HepG2 (cell line): ENCODE measurements around the gene ARIH1. TPM values are rescaled to one million over a fixed set of nuclear protein-coding genes. Genes with fewer than 3 reads are reported as not detected.

Experiments used
- ATAC-seq: fragments of 200-7000 bp; cut with Tn5 transposase; 3 replicates; pipeline ENCODE4 v1.9.1; 2020; ENCODE audit warnings: mild to moderate bottlenecking, moderate library complexity
- BruUV-seq: library from RNA; stranded (reverse); fragments of 400-500 nt; replicated peaks from 2 replicates; lab custom pipeline; 2021; lab: Mats Ljungman, UMichigan
- CTCF ChIA-PET: fragments of 300-600 bp; formaldehyde crosslinking; extraction: SDS; loops from one replicate; lab custom pipeline; 2021; ENCODE audit warnings: low total read pairs, inconsistent platforms, low intra/inter-chr PET ratio; lab: Yijun Ruan, JAX
- POLR2A ChIA-PET: fragments of 350-600 bp; sonication (Branson Sonifier 250); formaldehyde crosslinking; loops from one replicate; lab custom pipeline; 2020; ENCODE audit warnings: antibody characterized with exemption, inconsistent platforms; lab: Yijun Ruan, JAX
- DNase-seq: peaks from one replicate; pipeline ENCODE4 v3.0.0-alpha.2; 2015; ENCODE audit warnings: low spot score
- FAIRE-seq: peaks from 3 replicates; lab custom pipeline; 2011; peaks lifted over from hg19 to GRCh38; lab: Jason Lieb, UNC
- H2AFZ ChIP-seq: one replicate; pipeline ENCODE4 v1.6.1; 2011; ENCODE audit warnings: low read length, inconsistent platforms
- H3K27ac ChIP-seq: fragments of 300-600 bp; 3 replicates; pipeline ENCODE4 v1.8.0; 2011; ENCODE audit warnings: mixed run types, mild to moderate bottlenecking, mixed read lengths, low read length, inconsistent platforms; ENCODE audit not compliant: insufficient read depth; ENCODE audit errors: extremely low read length
- H3K27me3 ChIP-seq, 2 experiments: fragments of 200-600 bp in 1 of 2; 2 replicates in 1 of 2; 3 replicates in 1 of 2; pipeline versions ENCODE4 v1.6.0 to v1.8.0; 2011; ENCODE audit warnings: low read length in 2 of 2, mild to moderate bottlenecking in 2 of 2, moderate library complexity in 2 of 2, inconsistent platforms in 1 of 2; ENCODE audit not compliant: insufficient read depth in 2 of 2, control insufficient read depth in 1 of 2
- H3K36me3 ChIP-seq, 2 experiments: fragments of 200-600 bp in 1 of 2; replicated peaks in 1 of 2; 2 replicates in 1 of 2; 3 replicates in 1 of 2; pipeline versions ENCODE4 v1.5.1 to v1.8.0; 2011; ENCODE audit warnings: low read length in 2 of 2, inconsistent platforms in 1 of 2; ENCODE audit not compliant: insufficient read depth in 2 of 2, control insufficient read depth in 1 of 2
- H3K4me1 ChIP-seq: 2 replicates; pipeline ENCODE4 v1.5.1; 2012; ENCODE audit warnings: low read length, inconsistent platforms; ENCODE audit not compliant: insufficient read depth
- H3K4me2 ChIP-seq: 2 replicates; pipeline ENCODE4 v1.6.0; 2011; ENCODE audit warnings: low read depth, low read length, inconsistent platforms
- H3K4me3 ChIP-seq, 3 experiments: fragments of 200-600 bp in 1 of 3; sonication (generic), shearing (Covaris generic) in 1 of 3; replicated peaks in 1 of 3; 2 replicates each; pipeline ENCODE4 v1.5.1; 2011 to 2016; ENCODE audit warnings: low read length in 3 of 3, inconsistent platforms in 2 of 3, low read depth in 2 of 3, mild to moderate bottlenecking in 2 of 3, control low read depth in 1 of 3, mixed read lengths in 1 of 3; ENCODE audit not compliant: insufficient read depth in 1 of 3
- H3K79me2 ChIP-seq: one replicate; pipeline ENCODE4 v1.6.1; 2011; ENCODE audit warnings: low read length, inconsistent platforms; ENCODE audit not compliant: insufficient read depth
- H3K9ac ChIP-seq: 2 replicates; pipeline ENCODE4 v1.6.0; 2011; ENCODE audit warnings: mild to moderate bottlenecking, low read depth, low read length, inconsistent platforms; ENCODE audit not compliant: insufficient read depth
- H3K9me3 ChIP-seq: 2 replicates; pipeline ENCODE4 v1.5.1; 2012; ENCODE audit warnings: mild to moderate bottlenecking, low read length
- H4K20me1 ChIP-seq: 2 replicates; pipeline ENCODE4 v1.6.0; 2011; ENCODE audit warnings: inconsistent platforms, mild to moderate bottlenecking, low read length, moderate library complexity; ENCODE audit not compliant: insufficient read depth
- RELA ChIP-seq: sonication (generic); formaldehyde crosslinking; IDR thresholded peaks from 2 replicates; pipeline ENCODE4 v1.4.0; 2020; ENCODE audit warnings: missing genetic modification reagents
- RFXANK ChIP-seq: IDR thresholded peaks from 2 replicates; pipeline ENCODE4 v1.6.1; 2016
- SOX13 ChIP-seq, 3 experiments: fragments of 450-650 bp in 1 of 3; sonication (generic) in 1 of 3; formaldehyde crosslinking in 1 of 3; IDR thresholded peaks in 2 of 3; conservative IDR thresholded peaks in 1 of 3; 2 replicates each; pipeline versions ENCODE4 v1.5.0 to v1.6.1; 2016 to 2020; ENCODE audit warnings: antibody characterized with exemption in 1 of 3, mild to moderate bottlenecking in 1 of 3, missing compliant biosample characterization in 1 of 3, missing genetic modification reagents in 1 of 3, moderate library complexity in 1 of 3
- SOX5 ChIP-seq: IDR thresholded peaks from 2 replicates; pipeline ENCODE4 v1.6.1; 2016; ENCODE audit warnings: borderline replicate concordance
- ZNF121 ChIP-seq: sonication (generic); formaldehyde crosslinking; IDR thresholded peaks from 2 replicates; pipeline ENCODE4 v1.5.0; 2020; ENCODE audit warnings: mild to moderate bottlenecking, missing genetic modification reagents
- ZNF382 ChIP-seq: sonication (generic); formaldehyde crosslinking; IDR thresholded peaks from 2 replicates; pipeline ENCODE4 v1.5.0; 2020; ENCODE audit warnings: missing genetic modification reagents, mild to moderate bottlenecking, borderline replicate concordance
- ZNF75D ChIP-seq: sonication (generic); formaldehyde crosslinking; IDR thresholded peaks from 2 replicates; pipeline ENCODE4 v1.8.1; 2023; ENCODE audit warnings: missing genetic modification reagents, mild to moderate bottlenecking, borderline replicate concordance
- WGBS: methylation state at CpG from one replicate; pipeline ENCODE4 v1.1.6; 2017; ENCODE audit warnings: low lambda C conversion rate; 5-methylcytosine and 5-hydroxymethylcytosine counted together
- in situ Hi-C: cut with HindIII; loops from 2 replicates; pipeline ENCODE4 v1.10.0; 2017; ENCODE audit warnings: low pct_unique_long_range_greater_than_20kb; ENCODE audit not compliant: extremely low pct_ligation_motif_present
- intact Hi-C: fragments of 100-400 bp; cut with micrococcal nuclease; formaldehyde crosslinking; loops from one replicate; pipeline ENCODE4 v1.10.0; 2022; ENCODE audit not compliant: unreplicated experiment
- polyA plus RNA-seq, 8 experiments: library from polyadenylated mRNA; depleted of rRNA in 3 of 8; stranded (reverse) in 7 of 8; unstranded in 1 of 8; fragments of >200 nt; fragmentation: Illumina TruSeq in 4 of 8; extraction: Trizol in 4 of 8; gene quantifications; 2 replicates each; pipeline versions ENCODE4 v1.2.1 to v1.2.3, GENCODE V29; 2011 to 2016; ENCODE audit warnings: low read depth in 4 of 8, missing spikeins in 1 of 8, mixed read lengths in 1 of 8; ENCODE audit not compliant: insufficient read depth in 1 of 8
- total RNA-seq, 5 experiments: library from RNA; depleted of rRNA; stranded (reverse); fragments of >200 nt; fragmentation: Illumina TruSeq; extraction: Trizol; gene quantifications; 2 replicates each; pipeline ENCODE4 v1.2.3, GENCODE V29; 2016; ENCODE audit warnings: low read depth in 1 of 5
- TF ChIP-seq, protein P1 (sequence below): sonication (generic); formaldehyde crosslinking; IDR thresholded peaks from 2 replicates; pipeline ENCODE4 v1.5.0; 2020; ENCODE audit warnings: mild to moderate bottlenecking, missing genetic modification reagents

Gene ARIH1
- total and polyA plus RNA-seq, 2 of the 13 experiments (the other 11 are each of a cell fraction or from before 2014, with no cell fraction given), result 38.8 to 59.8 TPM

GRCh38 chr15:72554471-72555425 lies 80.6 kb downstream of the ARIH1 start:
- no peak overlapping the region for H3K9ac ChIP-seq
- H3K9me3 ChIP-seq, result no peaks in the 10 kb centered on the region
- POLR2A ChIA-PET, result no interaction called here
- CTCF ChIA-PET, result no interaction called here
- WGBS, result 94% methylated on average over 8 of the region's 8 CpGs
- H3K4me1 ChIP-seq, result peaks cover 12% of the 10 kb centered on the region
- FAIRE-seq, result no peak
- TF ChIP-seq RFXANK (CRISPR knock-in tag), result no peak
- peak; percentile 27; the same call in 1 of the 2 replicates for TF ChIP-seq SOX5 (CRISPR knock-in tag)
- TF ChIP-seq ZNF121 (CRISPR knock-in tag), result 0 out of 2 replicates have a peak, but pooled peaks have one; percentile 31
- no peak for TF ChIP-seq ZNF75D
- TF ChIP-seq SOX13 (IDR thresholded peaks at IDR 0.05), result no peak
- peak in 1 of 2 experiments; percentile 59; a peak in 1 of 4 replicates for TF ChIP-seq SOX13 (CRISPR knock-in tag; conservative IDR thresholded peaks at IDR 0.05 in 1 of 2, IDR thresholded peaks at IDR 0.05 in 1 of 2)
- TF ChIP-seq, protein P1, sequence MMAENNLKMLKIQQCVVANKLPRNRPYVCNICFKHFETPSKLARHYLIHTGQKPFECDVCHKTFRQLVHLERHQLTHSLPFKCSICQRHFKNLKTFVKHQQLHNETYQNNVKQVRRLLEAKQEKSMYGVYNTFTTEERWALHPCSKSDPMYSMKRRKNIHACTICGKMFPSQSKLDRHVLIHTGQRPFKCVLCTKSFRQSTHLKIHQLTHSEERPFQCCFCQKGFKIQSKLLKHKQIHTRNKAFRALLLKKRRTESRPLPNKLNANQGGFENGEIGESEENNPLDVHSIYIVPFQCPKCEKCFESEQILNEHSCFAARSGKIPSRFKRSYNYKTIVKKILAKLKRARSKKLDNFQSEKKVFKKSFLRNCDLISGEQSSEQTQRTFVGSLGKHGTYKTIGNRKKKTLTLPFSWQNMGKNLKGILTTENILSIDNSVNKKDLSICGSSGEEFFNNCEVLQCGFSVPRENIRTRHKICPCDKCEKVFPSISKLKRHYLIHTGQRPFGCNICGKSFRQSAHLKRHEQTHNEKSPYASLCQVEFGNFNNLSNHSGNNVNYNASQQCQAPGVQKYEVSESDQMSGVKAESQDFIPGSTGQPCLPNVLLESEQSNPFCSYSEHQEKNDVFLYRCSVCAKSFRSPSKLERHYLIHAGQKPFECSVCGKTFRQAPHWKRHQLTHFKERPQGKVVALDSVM (CRISPR knock-in tag), result 0 out of 2 replicates have a peak, but pooled peaks have one; percentile 15
- no peak for TF ChIP-seq ZNF382
- TF ChIP-seq RELA (CRISPR knock-in tag), result no peak
- peaks cover 10% of the 10 kb centered on the region; the same call in 1 of the 2 replicates for H4K20me1 ChIP-seq
- DNase-seq, result peak; percentile 4
- peaks cover 5% of the 10 kb centered on the region for H3K79me2 ChIP-seq
- BruUV-seq, result no TSS peak
- H3K36me3 ChIP-seq, result peaks cover 3 to 41% of the 10 kb centered on the region in 2 experiments; a peak in 3 of 5 replicates
- in situ Hi-C loops (no loop called here), intact Hi-C loops (no loop called here)
- H3K4me3 ChIP-seq, result no peak overlapping the region
- H3K4me2 ChIP-seq, result no peak overlapping the region
- no peak overlapping the region for H2AFZ ChIP-seq
- no peaks in the 10 kb centered on the region for H3K27me3 ChIP-seq
- ATAC-seq, result no peak
- no peak overlapping the region for H3K27ac ChIP-seq
